GM18519 (cell line): Measurements from ENCODE around the gene CORO1C.
"Not testable (repeated sequence)": the region's sequence is repeated elsewhere in the genome, so short reads cannot be mapped to it uniquely, and the experiment has no call there.

Source experiments
- ATAC-seq: cut with Tn5 transposase; IDR thresholded peaks from one replicate; pipeline ENCODE4 v1.9.1; 2021; ENCODE audit warnings: mild to moderate bottlenecking, moderate library complexity; ENCODE audit not compliant: unreplicated experiment, low FRiP score

Gene CORO1C

DNA sequence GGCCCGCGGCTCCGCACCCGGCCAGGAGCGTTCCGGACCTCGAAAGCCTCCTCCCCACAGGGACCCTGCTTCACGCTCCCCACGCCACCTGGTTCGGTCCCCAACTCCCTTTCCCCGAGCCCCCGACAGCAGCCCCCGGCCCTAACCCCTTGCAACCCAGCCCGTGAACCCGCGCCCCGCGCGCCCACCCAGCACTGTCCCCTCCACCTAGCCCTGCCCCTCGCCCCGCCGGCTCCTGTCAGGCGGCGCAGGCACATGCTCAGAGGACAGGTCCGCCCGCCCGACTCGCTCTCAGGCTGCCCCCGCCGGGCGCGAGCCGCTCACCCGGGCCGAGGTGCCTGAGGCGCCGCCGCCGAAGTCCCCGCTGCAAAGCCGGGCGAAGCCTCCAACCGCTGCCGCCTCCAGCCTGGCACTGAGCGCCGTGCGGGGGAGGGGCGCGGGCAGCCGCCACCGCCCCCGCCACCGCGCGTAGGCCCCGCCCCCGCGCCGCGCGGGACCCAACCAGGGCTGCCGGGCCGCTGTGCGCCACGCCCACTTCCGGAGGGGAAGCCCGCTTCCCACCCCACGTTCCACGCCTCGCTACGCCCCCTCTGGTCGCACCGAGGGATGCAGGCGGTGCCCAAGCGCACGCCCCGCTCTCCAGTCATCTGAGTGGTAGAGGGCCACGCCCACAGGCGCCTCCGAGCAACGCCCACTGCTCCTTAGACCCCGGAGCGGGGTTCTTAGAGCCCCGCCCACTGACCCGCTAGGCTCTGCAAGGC is at the start of gene CORO1C:
Gene CORO1C, minus strand, starts transcription at position 414 of the 761 bp plus-strand sequence. CDS start 30,200 bp downstream, outside the sequence.
- ATAC-seq, result peak; percentile 76

GRCh38 chr12:108779998-108780688 is 48.8 kb upstream of the CORO1C start:
- no peak for ATAC-seq

GRCh38 chr12:108778053-108778452 is 46.7 kb upstream of the CORO1C start:
- ATAC-seq, result no peak

- no peak for ATAC-seq
These were observed 45.8 kb upstream of the CORO1C start for GRCh38 chr12:108777156-108777555.

DNA sequence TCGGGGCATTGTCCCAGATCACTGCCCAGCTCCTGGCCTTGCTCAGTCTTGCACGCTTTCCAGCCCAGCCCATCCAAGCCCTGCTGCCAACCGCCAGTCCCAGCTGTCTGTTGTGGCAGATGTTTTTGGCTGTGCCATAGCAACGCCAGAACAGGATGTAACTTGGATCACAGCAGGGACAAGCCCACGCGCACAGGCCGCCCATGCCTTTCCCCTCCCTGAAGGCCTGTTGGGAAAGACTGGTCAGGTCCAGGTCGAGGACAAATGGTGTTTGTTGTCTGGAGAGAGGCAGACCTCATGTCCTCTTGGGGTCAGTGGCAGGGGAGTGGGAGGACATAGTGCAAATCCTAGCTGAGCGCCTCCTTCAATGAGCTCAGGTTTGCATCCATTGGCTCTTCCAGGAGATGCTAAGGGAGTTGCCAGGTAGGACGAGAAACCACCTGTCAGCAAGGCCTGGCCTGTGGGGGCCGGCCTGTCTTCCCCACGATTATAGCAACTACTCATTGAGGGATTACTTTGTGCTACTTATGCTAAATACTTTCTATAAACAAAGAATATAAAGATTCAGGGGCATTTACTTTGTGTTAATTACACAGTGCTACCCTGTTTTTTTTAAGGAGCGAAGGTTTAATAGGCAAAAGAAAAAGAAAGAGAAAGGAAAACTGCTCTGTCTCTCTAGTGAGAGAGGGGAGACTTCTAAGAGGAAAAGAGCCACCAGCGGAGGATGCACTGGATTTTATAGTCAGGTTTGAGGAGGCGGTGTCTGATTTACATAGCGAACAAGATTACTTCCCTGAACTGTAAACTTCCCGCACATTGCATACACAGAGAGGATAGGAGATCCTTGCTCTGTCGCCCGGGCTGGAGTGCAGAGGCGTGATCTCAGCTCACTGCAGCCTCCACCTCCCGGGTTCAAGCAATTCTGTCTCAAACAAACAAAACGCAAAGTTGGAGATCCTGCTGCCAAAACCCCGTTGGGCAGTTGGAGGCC is 42.8 kb upstream of the CORO1C start:
- ATAC-seq, result no peak

GRCh38 chr12:108772891-108773797 is 41.8 kb upstream of the CORO1C start:
- ATAC-seq, result no peak

DNA sequence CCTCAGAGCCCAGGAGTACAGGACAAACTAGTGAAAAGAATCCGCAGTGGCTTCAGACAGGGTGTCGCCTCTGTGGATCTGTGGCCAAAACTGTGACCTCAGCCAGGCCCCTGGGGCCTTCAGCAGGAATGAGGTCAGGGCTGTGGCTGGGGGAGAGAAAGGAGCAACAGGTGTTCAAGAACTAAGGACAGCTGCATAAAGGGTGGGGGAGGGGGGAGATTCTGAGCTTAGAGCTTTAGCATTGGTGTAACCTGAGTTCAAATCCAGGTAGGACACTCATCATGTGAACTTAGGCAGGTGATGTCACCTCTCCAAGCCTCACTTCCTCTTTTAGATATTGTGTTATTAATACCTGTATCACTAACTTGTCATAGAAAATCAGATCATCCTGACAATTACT is 40.9 kb upstream of the CORO1C start:
- ATAC-seq, result no peak

DNA sequence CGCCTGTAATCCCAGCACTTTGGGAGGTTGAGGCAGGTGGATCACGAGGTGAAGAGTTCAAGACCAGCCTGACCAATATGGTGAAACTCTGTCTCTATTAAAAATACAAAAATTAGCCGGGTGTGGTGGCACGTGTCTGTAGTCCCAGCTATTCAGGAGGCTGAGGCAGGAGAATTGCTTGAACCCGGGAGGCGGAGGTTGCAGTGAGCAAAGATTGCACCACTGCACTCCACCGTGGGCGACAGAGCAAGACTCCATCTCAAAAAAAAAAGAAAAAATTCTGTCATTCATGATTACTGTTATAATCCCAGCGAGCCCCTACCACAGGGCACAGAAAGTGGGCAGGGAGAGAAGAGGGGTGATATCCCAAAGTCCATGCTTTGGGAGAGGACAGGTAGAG is 40.5 kb upstream of the CORO1C start:
- not testable (repeated sequence) for ATAC-seq

- no peak for ATAC-seq
These were observed 39.6 kb upstream of the CORO1C start for GRCh38 chr12:108770963-108771362.

GRCh38 chr12:108770269-108770829 is 39.0 kb upstream of the CORO1C start:
- ATAC-seq, result no peak

- ATAC-seq, result no peak
These were observed 37.5 kb upstream of the CORO1C start for GRCh38 chr12:108768591-108769500.

- no peak for ATAC-seq
These were observed 35.0 kb upstream of the CORO1C start for GRCh38 chr12:108766294-108766693.

DNA sequence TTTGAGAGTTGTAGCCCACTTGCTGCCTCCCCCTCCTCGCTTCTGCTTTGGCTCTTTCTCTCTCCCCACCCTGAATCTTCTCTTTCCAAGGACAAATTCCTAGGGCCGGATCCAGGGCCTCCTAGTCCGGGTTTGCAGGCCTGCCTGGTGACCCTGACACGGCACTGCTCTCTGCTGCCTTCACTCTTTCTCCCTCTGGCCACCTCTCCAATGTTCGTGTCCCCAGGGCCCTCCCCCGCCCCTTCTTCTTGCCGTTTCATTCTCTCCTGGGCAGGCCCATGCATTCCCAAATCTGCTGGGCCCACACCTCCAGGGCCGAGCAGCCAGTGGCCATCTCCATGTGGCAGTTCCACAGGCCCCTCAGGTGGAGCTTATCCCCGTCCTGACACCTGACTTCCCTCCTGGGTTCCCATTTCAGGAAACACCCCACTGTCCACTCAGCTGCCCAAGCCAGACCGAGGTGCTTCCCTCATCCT is 34.0 kb upstream of the CORO1C start:
- ATAC-seq, result no peak

GRCh38 chr12:108764540-108765288 is 33.4 kb upstream of the CORO1C start:
- ATAC-seq, result no peak

DNA sequence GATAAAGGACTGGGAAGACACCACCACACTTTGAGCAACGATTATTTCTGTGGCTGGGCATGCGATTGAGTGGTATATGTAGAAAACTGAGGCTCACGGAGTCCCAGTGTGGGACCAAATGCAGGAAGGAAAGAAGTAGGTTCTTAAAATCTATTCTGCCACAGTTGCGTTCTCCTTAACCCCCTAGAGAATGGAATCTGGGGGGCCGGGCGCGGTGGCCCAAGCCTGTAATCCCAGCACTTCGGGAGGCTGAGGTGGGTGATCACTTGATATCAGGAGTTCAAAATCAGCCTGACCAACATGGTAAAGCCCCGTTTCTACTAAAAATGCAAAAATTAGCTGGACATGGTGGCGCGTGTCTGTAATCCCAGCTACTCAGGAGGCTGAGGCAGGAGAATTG is 29.9 kb upstream of the CORO1C start:
- no peak for ATAC-seq

DNA sequence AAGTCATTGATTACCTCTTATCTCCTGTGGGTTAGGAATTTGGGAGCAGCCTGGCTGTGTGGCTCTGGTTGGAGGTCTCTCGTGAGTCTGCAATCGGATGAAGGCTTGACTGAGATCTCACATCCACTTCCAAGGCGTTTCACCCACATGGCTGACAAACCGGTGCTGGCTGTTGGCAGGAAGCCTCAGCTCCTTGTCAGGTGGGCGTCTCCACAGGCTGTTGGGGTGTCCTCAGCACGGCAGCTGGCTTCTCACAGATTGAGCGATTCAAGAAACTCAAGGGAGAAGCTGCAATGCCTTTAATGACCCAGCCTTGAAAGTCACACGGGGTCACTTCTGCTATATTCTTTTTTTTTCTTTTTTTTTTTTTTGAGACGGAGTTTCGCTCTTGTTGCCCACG is 28.6 kb upstream of the CORO1C start:
- no peak for ATAC-seq

GRCh38 chr12:108757856-108758255 is 26.5 kb upstream of the CORO1C start:
- ATAC-seq, result no peak

- ATAC-seq, result no peak
These were observed 25.1 kb upstream of the CORO1C start for GRCh38 chr12:108756421-108756820.
